ENCODE results near the gene MCRIP2.

The MCRIP2 gene

DNA sequence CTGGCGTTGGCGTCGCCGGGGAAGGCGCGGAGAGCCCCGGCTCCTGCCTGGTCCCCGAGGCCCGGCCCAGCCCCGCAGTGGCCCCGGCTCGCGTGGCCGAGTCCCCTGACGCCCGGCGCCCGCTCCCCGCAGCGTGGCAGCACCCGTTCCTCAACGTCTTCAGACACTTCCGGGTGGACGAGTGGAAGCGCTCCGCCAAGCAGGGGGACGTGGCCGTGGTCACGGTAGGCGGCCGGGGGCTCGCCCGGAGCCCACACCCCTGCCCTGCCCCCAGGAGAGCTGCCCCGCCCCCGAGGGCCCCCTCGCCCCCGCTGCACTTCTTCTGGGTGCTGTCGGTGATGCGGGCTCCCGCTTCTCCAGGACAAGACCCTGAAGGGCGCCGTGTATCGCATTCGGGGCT, 8.0 kb downstream of the MCRIP2 start:
- peak; percentile 61 for DNase-seq

DNA sequence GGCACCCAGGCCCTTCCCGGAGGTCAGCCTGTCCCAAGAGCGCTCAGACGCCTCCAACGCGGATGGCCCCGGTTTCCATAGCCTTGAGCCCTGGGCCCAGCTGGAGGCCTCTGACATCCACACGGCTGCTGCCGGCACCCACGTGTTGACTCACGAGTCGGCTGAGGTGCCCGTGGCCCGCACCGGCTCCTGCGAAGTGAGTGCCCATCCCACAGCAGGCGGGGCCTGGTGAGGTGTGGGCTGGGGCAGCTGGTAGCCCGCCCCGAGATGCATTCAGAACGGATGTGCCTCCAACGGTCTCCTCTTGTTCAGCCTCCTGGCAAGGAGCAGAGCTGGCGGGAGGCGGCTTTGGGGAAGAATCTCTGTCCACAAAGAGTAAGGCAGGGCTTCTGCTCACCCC, 10.2 kb downstream of the MCRIP2 start:
- no peak for DNase-seq

DNA sequence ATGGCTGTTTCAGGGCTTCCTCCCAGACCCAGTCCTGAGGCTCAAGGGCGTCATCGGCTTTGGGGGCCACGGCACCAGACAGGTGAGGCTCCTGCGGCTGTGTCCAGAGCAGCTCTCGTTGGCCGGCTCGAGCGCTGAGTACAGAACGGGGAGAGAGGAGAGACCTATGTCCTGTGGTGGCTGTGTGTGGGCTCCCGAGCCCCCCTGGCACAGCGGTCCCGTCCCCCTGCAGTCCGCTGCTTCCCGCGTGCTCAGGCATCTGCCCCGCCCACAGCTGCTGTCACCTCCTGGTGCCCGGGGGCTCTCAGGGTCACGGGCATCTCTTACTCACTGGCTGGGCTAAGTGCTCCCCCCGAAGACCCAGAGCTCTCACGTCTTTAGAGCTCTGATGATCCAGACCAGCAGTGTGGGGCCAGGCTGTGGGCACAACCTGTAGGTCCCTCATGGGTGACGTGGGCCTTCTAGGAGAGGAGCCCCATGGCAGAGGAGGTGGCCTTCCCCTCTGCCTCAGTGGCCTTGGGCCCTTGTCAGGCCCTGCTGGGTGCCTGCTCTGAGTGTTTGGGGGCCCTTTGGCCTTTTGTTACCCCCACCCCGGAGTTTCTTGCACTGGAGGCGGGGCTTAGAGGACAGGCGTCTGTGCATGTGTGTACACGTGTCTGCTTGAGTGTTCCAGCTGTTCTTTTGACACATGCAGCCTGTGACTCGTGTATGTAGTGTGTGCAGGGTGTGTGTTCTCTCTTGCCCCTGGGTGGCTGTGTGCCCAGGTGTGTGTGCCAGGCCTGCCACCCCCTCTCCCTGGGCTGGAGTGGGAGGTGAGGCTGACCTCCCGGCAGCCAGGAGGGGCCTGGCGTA, 11.1 kb downstream of the MCRIP2 start:
- no peak for DNase-seq

DNA sequence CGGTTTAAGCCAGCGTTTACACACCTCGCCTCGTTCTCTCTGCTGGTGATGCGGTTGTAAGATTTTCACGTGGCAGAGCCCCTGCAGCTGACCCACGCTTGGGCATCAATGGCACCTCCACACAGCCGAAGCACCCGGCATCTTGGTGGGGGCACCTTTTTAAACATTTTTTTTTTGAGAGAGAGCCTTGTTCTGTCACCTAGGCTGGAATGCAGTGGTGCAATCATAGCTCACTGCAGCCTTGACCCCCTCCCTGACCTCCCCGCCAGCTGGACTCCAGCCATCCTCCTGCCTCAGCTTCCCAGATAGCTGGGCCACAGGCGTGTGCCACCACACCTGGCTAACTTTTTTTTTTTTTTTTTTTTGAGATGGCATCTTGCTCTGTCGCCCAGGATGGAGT, 12.4 kb downstream of the MCRIP2 start:
- no peak for DNase-seq

DNA sequence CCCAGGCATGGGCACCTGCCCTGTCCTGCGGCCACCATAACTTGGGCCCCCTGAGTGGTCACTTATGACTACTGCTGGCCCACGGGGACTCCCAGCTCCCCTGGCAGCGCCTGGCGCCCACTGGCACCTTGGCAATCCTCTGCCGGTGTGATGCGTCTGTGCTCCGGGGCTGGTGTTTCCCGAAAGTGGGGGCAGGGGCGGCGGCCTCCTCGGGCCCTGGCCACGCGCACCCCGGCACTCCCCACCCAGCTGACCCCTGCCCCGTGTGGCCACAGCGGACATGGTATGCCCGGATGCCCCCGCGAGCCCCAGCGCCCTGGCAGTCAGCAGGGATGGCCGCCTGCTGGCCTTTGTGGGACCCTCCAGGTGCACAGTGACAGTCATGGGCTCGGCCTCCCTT, 15.9 kb downstream of the MCRIP2 start:
- DNase-seq = no peak

DNA sequence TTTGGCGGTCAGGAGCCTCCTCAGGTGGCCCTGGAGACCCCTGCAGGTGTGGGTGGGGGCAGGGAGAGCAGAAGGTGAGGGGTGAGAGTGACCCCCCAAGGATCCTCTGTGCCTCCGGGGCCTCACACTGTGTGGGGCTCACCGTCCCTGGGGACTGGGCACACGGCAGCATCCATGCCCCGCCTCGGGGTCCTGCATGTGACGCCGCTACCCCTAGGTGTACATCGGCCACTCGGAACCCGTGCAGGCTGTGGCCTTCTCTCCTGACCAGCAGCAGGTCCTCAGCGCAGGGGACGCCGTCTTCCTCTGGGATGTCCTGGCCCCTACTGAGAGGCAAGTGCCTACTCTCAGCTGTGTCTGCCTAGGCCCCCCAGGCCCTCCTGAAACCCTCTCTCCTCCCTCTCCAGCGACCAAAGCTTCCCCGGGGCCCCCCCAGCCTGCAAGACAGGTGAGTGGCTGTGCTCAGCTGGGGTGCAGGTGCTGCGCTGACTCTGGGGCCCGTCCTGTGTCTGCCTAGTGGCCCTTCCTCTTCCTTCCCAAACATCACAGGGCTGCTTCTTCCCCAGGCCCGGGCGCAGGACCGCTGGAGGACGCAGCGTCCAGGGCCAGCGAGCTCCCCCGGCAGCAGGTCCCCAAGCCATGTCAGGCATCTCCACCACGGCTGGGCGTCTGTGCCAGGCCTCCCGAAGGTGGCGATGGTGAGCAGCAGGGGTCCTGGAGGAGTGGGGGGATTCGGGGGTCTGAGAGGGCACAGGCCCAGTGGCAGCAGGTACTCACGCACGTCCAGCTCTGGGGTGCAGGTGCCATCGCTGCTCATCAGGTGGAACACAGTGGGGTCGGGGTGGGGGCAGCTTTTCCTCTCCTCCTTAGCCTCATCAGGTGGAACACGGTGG, 17.3 kb downstream of the MCRIP2 start:
- no peak for DNase-seq

DNA sequence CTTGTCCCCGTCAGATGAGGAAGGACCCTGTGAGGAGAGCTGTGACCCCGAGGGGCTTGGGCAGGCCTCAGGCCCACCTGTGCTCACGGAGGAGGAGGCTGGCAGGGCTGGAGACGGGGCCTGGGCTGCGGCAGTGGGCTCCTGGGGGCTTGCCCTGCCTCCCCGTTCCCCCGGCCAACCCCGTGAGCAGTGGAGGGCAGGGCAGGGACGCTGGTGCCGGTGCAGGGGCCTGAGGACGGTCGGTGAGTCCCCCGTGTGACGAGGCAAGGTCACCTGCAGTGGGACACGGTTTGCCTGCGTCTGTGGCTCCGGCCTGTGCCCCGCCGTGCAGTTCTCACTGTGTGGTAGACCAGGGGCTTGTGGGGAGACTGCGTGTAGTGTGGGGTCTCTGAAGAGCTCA, 18.0 kb downstream of the MCRIP2 start:
- DNase-seq = no peak

DNA sequence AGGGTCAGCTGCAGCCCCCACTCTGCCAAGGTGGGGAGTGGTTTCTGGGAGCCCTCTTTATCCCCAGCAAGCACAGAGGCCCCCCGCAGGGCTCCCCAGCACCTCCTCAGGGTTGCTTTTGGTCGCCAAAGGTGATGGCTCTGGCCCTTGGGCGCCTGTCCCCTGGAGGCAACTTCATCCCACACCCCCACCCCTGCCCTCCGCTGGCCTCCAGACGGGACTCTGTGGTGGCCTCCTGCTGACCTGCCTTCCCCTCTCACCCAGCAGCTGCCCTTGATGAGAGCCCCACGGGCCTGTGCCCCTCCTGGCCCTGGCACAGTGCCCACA, 18.5 kb downstream of the MCRIP2 start:
- no peak for DNase-seq

DNA sequence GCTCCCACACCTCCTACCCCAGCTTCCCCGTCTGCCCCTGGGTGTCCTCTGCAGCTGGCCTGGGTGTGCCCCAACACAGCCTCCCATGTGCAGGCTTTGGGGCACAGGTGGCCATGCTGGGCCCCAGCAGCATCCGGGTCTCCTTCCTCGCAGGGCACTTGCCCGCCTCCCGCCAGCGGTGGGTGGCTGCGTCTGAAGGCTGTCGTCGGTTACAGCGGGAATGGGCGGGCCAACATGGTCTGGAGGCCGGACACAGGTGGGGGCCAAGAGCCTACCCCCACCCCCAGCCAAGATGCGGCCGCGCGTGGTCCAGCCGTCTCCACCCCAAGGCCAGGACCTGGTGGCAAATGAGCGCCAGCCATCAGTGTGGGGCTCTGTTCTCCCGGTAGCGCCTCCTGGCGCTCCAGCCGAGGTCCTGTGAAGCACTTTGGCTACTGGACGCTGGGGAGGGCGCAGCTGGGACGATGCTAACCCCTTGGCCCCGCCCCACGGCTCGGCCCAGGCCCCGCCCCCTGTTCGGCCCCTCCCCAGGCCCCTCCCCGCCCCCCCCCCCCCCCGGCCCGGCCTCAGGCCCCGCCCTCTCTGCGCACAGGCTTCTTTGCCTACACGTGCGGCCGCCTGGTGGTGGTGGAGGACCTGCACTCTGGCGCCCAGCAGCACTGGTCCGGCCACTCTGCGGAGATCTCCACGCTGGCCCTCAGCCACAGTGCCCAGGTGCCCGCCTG, 19.0 kb downstream of the MCRIP2 start:
- DNase-seq = peak; percentile 96

DNA sequence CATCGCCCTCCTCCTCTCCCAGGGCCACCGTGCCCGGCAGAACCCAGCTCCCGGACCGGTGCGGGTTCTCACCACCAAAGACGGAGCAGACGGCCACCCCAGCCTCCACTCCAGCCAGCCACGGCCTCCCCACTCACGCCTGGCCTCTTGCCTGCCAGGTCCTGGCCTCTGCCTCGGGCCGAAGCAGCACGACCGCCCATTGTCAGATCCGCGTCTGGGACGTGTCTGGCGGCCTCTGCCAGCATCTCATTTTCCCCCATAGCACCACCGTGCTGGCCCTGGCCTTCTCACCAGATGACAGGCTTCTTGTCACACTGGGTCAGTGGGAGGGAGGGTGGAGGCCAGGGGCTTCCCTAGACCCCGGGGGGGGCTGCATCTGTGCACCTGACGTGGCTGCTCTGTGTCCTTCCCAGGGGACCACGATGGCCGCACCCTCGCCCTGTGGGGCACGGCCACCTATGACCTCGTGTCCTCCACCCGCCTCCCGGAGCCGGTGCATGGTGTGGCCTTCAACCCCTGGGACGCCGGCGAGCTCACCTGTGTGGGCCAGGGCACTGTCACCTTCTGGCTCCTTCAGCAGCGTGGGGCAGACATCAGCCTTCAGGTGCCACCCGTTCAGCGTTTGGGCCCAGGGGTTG, 19.7 kb downstream of the MCRIP2 start:
- DNase-seq = no peak

DNA sequence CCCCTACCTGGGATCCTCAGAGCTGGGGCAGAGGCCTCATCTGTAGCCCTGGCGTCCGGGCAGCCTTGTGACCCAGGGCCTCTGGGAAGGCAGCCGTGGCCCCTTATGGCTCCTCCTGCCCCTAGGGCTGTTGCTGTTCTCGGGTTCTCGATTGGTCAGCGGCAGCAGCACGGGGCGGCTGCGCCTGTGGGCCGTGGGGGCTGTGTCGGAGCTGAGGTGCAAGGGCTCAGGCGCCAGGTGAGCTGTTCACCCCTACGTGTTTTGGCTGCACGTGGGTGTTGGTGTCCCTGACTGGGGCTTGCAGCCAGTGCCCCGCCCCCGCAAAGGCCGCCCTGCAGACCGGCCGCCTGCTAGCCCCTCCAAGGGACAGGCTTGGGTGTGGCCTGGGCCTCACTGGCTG, 20.5 kb downstream of the MCRIP2 start:
- DNase-seq = no peak

DNA sequence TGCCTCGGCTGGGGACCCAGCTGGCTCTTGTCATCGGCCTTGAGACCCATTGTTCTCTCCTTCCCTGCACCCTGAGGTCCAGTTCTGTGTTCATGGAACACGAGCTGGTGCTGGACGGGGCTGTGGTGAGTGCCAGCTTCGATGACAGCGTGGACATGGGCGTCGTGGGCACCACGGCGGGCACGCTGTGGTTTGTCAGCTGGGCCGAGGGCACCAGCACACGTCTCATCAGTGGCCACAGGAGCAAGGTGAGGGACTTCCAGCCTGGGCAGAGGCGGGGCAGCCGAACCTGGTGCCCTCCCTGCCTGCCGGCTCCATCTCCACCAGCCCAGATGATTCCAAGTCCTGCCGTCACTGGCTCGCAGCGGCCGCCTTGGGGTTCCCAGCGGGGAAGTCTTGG, 21.0 kb downstream of the MCRIP2 start:
- DNase-seq = no peak

DNA sequence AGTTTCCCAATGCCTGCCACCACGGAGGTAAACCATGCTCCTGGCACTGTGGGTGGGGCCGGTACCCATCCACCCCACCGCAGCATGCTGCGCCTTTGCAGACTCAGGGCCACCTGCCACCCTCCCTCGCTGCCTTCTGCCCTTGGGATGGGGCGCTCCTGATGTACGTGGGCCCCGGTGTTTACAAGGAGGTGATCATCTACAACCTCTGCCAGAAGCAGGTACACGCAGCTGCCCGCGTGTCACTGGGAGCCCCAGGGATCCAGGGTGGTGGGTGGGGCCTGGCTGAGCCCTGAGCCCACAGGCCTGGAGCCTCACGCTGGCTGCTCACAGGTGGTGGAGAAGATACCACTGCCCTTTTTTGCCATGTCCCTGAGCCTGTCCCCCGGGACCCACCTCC, 24.9 kb downstream of the MCRIP2 start:
- no peak for DNase-seq

DNA sequence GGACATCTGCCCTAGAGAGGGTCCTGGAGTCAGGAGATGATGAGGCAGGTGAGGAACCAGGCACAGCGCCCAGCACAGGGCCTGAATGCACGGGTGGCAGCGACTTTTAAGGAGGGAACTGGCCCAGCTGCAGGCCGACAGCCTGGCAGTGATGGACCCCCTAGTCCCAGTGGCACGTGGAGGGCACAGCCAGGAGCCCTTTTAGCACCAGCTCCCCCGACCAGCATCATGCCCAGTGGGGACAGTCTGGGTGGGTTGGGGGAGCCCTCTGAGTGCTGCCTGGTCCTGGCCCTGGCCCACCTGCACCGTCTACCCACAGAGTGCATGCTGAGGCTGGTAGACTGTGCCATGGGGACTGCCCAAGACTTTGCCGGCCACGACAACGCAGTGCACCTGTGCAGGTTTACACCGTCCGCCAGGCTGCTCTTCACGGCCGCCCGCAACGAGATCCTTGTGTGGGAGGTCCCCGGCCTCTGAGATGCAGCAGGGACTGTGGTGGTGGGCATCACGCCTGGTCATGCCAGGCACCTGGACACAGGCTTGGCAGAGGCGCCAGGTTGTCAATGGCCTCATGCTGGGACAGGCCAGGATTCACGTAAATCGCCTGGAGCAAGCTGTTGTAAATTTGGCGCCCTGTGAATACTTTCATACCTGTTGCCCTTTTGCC, 25.6 kb downstream of the MCRIP2 start:
- no peak for DNase-seq

DNA sequence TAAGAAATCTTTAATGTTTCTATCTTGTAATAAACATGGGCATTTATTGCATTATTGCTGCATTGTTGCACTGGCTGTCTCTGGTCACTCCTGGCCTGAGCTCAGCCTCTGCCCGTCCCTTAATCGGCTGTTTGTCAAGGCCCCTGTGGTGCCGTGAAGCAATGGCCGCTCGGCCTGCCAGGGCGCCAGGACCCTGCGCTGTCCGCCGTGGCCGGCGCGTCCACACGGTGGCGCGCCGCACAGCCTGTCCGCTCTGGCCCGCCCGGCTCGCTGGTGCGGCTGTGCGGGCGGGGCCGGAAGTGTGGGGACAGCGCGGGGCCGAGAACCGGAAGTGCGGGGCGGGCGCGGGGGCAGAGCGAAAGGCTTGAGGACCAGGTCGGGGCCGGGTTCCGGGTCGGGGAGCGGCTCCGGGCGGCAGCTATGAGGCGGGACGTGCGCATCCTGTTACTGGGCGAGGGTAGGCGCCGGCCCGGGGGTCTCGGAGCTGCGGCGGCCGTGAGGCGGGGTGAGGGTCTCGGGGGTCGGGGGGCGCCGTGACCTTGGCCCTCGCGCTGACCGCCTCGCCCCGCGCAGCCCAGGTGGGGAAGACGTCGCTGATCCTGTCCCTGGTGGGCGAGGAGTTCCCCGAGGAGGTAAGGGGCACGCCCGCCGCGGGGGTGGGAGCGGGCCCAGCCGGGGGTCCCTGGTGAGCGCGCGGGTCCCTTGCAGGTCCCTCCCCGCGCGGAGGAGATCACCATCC, 26.3 kb downstream of the MCRIP2 start, which contains the start of gene RHOT2:
Gene RHOT2, plus strand, starts transcription at position 353 of the 739 bp plus-strand sequence. Its CDS starts 68 bp downstream, at position 421.
- peak; percentile 98 for DNase-seq

DNA sequence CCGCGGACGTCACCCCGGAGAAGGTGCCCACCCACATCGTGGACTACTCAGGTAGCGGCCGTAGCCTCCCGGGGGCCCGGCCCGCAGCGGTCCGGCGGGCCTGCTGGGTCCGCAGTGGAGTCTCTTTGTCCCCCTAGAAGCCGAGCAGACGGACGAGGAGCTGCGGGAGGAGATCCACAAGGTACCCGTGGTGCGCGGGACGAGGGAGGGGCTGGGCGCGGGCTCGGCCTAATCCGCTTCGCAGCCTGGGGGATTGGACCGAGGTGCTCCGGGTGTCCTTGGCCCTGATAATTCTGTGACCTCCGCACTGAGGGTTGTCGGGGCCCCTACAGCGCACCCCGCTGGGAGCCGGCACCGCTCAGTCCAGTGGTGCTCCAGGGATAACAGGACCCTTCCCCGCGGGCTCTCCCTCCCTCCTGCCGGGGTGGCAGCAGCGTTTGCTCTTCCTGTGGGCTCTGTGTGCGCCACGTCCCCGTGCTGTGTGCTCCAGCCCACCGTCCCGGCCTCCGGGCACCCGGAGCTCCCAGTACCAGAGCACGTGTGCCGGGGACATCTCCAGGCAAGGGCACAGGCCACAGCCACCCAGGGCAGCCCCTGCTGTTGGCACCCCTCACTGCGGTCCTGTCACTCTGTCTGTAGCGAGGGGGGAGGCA, 27.0 kb downstream of the MCRIP2 start:
- peak; percentile 36 for DNase-seq

DNA sequence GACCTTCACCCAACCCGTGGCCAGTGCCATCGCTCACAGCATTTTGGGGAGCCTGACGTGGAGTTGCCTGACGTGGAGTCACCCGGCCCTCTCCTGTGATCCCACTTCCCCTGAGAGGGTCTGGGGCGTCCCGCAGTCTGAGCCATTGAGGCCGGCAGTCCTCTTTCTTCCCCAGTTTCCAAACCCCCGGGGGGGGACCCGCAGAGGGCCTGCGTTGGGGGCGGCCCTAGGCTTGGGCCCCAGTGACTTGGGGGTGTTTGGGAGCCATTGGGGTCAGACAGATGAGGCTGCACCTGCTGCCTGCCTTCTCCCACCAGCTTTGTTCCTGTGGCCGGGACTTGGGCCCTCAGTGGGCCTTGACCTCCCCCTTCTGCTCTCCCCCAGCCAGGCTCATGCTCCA, 28.0 kb downstream of the MCRIP2 start:
- no peak for DNase-seq

DNA sequence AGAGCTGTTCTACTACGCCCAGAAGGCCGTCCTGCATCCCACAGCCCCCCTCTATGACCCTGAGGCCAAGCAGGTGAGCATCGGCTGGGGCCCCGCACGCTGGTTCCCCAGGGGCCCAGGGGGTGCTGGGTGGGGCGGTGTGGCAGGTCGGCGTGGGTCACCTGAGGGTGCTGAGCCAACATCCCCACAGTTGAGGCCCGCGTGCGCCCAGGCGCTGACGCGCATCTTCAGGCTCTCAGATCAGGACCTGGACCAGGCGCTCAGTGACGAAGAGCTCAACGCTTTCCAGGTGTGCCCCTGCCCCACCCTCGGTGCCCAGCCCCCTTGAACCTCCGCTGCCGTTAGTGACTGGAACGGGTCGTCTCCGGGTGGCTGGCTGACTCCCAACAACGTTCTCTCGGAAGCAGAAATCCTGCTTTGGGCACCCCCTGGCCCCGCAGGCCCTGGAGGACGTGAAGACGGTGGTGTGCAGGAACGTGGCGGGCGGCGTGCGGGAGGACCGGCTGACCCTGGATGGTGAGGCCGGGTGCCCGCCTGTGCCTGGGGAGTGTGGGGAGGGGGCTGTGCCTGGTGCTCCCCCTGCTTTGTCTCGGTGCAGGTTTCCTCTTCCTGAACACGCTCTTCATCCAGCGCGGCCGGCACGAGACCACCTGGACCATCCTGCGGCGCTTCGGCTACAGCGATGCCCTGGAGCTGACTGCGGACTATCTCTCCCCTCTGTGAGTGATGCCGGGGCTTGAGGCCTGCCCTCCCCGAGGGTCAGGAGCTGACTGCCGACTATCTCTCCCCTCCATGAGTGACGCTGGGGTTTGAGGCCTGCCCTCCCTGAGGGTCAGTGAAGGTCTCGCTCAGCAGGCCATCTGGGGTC, 29.1 kb downstream of the MCRIP2 start:
- DNase-seq = no peak

DNA sequence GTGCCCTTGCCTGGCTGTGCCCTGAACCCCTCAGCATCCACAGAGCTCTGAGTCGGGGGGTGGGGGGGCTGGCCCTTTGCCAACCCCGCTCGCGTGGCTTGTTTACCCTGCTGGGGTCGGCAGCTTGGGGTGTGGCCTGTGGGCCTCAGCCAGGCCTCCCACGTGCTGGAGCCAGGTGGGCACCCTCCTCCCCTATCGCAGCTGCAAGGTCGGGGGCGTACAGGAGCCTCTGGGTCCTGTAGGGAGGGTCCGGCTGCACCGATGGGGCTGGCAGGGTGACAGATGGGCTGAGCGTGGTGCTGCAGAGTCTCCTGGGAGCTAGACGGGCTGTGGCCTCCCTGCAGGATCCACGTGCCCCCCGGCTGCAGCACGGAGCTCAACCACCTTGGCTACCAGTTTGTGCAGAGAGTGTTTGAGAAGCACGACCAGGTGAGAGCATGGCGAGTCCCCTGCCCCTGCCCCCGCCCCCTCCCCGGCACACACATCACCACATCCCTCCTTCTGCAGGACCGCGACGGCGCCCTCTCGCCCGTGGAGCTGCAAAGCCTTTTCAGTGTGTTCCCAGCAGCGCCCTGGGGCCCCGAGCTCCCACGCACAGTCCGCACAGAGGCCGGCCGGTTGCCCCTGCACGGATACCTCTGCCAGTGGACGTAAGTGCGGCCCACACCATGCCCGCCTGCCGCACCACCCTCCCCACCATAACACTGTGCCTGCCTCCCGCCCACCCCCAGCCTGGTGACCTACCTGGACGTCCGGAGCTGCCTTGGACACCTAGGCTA, 29.9 kb downstream of the MCRIP2 start:
- no peak for DNase-seq

Data from hematopoietic multipotent progenitor cell treated with erythropoietin and hydrocortisone succinate and interleukin-3 and kit ligand, for 4 days (in vitro differentiated cells).